GM19035 (cell line): Measurements from ENCODE around the gene CLSTN2.

Source experiments
- ATAC-seq: cut with Tn5 transposase; IDR thresholded peaks from one replicate; pipeline ENCODE4 v1.9.1; 2021; ENCODE audit not compliant: unreplicated experiment

Gene CLSTN2

DNA sequence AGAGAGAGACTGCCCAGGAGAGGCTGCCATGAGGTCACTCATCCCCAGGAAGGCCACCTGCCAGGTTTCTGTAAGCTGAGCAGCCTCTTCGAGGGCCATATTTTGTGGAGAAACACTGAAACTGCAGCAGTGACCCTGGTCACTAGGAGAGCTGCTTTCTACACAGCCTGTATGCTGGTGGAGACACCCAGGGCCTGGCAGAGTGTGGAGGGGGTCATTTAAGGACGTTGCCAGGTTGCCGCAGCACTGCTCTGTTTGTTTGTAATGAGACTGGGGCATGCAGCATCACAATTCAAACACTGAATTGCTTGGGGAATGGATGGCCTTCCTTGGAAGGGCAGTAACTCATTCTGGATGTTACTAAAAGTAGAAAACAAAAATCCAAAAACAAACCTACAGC lies 638.0 kb downstream of the CLSTN2 start:
- ATAC-seq = no peak

DNA sequence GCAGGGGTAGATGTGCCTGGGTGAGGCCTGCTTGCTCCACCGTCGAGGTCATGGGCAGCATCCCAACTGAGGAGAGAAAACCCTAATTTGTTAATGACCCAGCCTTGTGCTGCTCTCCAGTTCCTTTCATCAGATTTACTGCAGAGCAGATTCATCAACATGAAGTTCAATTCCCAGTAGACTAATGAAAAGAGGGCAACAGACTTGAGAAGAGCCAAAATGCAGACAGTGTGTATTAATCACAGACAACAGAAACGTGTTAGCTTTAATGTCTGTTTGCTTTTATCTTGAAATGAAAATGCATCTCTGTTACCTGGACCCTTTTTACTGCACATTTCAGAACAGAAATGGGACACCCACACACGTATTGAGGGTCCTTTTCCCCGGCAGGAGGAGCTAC lies 639.4 kb downstream of the CLSTN2 start:
- no peak for ATAC-seq

DNA sequence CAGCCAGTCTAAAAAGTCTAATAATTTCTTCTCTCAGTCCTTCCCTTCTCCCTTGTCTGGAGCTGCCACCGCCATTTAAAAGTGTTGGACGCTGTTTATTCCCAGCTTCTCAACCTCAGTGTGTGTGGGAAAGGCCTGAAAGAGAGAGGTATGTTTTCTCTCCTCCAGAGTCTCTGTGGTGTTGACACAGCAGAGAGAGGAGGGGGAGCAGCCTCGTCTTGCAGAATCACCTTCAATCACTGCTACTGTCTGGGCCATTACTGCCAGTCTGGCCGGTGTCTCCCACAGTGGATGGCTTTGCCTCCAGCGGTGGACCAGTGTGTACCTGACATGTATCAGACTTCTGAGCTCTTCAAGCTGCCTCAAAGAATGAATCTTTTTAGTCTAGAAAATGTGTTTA lies 641.5 kb downstream of the CLSTN2 start:
- no peak for ATAC-seq

DNA sequence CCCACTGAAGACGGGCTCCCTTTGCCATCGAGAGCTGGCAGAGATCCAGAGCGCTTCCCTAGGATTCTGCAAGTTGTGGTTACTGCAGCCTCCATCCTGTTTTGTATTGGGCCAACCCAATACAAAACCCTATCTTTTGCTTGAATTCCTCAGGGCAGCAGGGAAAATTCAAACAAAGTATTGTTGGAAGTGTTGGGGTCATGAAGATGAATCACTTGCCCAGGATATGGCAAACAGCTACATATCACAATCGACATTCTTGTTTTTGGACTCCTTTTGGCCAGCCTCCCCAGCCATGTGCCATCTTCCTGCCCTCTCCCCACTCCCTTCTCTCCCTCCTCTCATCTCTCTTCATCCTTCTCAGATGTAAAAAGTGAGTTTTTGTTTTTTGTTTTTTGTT lies 642.9 kb downstream of the CLSTN2 start:
- no peak for ATAC-seq

DNA sequence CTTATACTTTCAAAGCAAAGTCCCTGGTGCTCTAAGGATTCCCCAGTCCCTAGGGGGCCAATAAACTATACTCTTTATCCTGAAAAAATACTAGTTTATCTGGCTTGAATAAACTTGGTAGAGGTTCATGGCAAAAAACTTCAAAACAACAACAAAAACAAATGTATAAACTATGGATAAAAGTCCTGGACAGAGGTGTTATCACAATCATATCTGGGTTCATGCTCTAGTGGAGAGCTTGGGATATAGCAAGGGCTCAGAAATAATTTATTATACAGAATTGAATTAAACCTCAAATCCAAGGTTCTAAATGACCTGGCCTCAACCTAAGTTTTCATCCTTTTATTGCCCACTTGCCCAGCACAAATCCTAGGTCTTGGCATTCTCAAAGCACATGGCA lies 644.3 kb downstream of the CLSTN2 start:
- no peak for ATAC-seq

DNA sequence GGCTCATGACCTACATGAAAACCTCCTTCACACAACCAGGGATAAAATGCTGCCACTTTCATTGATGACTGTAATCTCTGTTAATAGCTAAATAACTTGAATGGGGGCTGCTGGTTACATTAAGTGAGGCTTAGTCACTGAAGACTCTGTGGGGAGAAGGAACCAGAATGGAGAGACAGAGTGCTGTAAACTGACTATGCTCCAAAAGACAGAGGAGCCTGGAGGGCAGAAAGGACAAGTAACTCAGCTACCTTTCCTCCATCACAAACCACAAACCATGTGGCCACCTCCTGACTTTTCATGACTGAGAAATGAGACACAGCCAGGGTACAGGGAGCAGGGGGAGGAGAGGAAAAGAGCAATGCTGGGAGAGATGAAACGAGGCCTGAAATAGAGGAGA lies 645.8 kb downstream of the CLSTN2 start:
- no peak for ATAC-seq

DNA sequence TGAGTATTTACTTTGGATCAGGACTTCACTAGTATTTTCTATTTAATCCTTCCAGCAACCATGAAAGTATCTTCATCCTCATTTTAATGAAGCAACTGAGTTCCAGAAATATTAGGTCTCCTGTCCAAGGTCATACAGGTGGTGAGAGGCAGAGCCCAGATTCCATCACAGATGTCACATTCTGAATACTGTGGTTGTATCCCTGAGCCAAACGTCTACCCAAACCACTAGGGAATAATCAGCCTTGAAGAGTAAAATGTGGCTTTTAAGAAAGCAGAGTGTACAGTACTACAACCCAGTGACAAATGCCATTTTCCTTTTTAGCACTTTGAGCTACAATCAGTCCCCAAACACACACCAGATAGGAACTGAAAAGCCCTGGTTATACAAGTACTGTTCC lies 649.6 kb downstream of the CLSTN2 start:
- no peak for ATAC-seq

DNA sequence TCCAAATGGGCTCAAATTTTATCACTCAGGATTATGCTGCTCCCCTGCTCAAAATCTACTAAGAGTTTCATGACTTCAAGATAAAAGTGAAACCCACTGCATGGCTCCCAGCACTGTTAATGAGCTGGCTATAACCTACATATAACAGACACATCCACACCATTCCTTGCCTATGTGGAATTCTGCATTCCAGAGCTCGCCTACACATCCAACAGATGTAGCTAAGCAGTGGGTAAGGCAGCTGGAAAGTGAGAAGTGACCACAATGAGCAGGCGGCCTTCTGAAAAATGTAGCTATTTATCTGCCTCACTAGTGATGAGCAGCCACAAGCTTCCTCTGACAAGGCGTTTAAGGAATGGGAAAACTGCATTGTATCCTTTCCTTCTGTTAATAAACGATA lies 650.8 kb downstream of the CLSTN2 start:
- ATAC-seq = no peak

DNA sequence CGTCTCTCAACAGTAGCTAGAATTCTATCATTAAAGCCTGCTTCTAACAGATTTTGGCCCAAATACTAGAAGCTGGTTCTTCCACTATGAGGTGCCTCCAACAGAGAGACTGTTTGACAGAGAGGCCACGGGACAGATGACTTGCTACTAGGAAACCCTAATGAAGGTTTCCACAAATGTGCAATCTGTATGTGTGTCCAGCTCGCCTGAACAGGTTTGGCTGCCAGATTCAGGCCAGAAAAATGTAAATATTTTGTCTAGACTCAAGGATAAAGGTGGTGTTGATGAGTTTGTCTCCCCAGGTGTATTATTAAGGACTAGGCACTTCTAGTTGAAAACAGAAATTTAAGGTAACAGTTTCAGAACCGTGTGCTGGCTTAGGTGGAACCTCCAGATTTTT lies 651.3 kb downstream of the CLSTN2 start:
- no peak for ATAC-seq

DNA sequence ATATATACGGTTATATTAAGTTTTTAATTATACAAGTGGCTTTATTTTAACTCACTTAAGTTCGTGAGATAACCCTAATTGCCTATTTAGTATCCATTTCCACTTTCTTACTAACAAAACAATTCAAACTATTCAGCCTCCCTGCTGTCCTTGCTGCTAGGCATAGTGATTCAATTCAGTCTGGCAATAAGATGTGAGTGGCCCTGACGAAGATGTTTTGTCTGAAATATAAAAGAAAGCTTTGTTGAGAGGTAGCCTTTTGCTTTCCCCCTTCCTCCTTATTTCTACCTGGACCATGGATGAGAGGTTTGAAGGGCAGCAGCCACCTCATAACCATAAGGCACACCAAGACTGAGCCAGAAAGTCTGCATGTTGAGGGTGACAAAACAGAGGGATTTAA lies 653.6 kb downstream of the CLSTN2 start:
- ATAC-seq = no peak

DNA sequence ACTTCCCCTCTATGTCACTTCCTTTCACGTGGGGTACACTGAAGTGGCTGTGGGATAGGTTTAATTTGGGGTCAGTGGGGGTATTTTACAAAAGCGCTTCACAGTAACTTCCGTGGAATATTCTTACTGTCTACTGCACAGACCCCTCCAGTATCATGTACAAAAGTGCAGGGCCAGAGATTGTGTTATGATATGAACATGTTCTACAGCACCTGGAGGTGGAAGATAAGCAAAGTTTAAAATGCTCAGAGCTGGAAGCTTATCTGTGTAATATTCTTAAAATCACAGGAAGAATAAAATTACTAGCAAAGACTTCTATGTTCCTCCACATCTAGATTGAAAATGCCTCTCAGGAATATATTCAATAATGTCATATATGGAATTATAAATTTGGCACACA lies 658.8 kb downstream of the CLSTN2 start:
- ATAC-seq = no peak

DNA sequence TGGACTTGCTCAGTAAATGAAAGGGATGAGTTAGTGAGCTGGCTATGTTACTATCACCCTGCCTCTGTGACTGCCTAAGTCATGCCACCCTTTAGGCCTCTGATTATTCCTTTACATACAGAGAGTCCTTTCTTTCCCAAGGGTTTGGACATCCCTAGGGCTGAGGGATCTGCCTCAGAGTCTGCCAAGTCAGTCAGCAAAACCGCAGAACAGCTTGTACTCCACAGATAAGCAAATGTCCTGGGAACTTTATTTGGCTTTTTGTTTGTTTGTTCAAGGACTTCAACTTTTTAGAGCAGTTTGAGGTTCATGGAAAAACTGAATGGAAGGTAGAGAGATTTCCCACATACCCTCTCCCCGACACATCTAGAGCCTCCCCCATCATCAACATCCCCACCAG lies 660.3 kb downstream of the CLSTN2 start:
- no peak for ATAC-seq

DNA sequence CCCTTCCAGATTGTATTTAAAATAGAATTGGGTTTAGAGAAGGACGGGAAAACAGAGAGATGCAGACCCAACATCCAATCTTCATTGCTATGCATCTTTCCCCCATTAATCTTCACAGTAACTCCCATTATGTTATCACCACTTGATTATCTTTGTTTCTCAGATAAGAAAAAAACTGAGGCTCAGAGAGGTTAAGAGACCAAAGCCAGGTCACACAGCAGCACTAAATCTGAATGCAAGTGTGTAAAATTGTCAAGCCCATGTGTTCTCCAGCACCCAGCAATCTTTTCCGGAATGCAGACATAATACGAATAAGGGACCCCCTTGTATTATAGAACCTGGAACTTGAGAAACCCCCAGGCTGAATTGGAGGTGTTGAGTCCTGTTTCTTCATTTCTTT lies 662.4 kb downstream of the CLSTN2 start:
- ATAC-seq = no peak

DNA sequence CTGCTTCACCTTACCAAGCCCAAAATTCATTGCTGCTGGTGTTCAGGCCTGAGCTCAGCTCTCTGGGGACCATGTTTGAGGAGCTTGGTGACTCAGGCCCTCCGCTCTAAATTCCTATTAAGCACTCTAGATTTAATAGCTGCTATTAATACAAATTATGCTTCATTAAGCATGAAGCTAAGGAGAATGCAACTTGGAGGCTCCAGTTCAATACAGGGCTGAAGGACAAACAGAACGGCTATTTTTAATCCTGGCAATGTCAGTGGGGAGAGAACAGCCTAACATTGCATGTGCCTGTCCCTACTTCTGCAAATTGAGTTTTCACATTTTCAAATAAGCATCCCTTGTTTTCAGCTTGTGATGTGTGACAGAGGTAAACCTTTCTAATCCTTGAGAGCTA lies 662.8 kb downstream of the CLSTN2 start:
- no peak for ATAC-seq

DNA sequence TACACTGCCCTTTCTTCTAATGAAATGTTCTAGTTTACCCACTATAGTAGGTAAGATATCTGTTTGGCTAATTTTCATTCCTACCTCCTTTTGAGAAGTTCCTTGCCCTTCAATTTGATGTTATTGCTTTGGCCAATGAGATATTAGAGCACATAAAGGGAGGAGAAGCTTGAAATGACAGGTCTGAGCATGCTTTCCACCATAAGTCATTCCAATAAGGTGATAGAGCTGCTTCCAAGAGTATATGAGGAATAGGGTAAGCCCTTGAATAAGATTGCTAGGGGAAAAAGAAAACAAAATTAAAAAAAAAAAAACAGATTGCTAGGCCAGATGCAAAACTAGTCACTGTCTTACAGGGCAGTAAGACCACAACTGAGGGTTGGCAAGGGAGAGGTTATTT lies 664.0 kb downstream of the CLSTN2 start:
- ATAC-seq = no peak

DNA sequence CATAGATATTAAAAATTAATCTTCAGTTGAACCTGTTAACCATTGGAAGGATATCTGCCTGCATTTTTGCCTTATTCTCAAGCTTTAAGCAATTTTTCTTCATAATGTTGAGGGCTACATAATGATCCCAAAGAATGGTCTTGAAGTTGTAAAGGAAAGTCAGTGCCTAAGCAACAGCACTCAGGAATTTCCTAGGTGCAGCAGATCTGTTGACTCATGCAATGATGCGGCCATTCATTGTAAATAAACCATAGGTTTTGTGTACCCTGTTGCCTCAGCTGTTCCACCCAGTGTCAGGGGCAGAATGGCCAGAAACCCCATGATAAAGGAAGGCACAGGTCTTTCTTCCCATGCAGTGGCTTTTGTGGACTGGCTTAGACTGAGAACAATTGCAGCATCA lies 664.5 kb downstream of the CLSTN2 start:
- ATAC-seq = no peak

DNA sequence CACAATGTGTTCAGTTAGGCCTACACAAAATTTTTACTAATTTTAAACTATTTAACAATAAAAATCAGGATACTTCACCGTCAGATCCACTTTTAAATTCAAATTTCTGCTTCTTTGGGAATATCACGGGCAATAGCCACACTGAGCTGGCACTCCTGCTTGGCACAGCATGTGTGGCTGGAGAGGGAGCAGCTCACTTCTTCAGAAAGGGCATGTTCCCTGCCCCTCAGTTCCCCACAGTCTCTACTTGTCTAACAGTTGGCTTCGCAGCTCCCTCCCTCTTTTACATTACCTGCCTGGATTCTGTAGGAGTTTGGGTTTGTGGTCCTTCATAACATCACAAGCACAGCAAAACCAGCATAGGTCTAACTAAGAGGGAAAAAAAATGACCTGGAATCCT lies 666.9 kb downstream of the CLSTN2 start:
- no peak for ATAC-seq

DNA sequence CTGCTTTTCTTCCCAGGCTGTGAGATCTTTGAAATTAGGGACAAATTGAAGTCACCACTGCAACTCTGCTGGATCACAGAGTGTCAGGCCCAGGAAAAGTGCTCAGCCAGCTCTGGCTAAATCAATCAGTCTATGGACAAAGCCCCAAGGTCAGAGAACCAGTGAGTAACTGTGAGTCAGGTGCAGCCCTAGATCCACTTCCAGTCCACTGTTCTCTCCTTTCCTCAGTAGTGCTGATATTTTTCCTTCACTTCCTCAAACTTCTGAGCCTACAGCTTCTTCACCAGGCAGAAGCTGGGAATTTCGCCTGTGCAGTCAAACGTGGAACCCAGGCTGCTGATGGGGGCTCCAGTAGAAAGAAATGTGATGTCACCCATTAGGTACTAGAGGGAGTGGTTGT lies 667.8 kb downstream of the CLSTN2 start:
- ATAC-seq = no peak

DNA sequence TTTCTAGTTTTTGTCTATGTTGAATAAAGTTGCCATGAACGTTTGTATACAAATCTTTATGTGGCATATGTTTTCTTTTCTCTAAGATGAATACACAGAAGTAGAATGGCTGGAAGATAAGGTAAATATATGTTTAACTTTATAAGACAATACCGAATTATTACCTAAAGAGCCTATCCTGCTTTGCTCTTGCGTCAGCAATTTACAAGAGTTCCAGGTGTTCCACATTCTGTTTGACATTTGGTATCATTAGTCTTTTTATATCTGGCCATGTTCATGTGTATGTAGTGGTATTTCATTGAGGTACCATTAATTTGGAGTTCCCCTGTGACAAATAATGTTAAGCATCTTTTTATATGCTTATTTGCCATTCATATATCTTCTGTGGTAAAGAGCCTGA lies 668.8 kb downstream of the CLSTN2 start:
- ATAC-seq = no peak

DNA sequence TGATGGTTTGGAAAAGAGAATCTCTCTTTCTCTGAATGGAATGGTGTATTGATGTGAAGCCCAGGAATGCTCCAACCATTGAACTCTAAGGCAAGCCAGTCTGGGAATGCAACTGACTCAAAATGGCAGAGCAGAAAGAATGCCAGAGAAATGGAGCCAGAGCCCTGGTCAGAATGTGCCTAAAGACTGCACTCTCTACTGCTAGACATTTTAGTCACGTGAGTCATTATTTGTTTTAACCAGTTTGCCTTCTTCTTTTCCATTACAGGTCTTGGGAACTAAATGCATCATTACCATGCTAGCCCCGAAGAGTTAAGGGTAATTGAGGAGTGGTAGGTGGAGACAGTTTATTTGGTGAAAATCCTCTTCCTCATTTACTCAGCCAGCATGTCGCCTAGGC lies 675.6 kb downstream of the CLSTN2 start:
- no peak for ATAC-seq

DNA sequence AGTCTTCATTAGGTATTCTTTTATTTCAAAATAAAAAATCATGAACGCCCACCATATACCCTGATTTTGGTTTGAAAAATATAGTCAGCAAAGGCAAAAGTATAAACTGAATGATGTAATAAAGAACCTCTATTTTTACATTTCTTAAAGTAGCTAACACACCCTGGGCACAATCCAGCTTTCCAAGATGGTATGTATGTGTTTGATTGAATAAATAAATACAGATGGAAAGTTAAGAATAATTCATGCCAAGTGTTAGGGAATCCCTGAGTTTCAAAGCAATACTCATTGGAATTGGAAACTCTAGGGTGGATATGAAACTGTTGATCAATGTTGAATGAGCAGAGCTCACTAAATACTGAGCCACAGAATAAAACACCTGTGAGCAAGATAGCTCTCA lies 679.0 kb downstream of the CLSTN2 start:
- ATAC-seq = no peak

DNA sequence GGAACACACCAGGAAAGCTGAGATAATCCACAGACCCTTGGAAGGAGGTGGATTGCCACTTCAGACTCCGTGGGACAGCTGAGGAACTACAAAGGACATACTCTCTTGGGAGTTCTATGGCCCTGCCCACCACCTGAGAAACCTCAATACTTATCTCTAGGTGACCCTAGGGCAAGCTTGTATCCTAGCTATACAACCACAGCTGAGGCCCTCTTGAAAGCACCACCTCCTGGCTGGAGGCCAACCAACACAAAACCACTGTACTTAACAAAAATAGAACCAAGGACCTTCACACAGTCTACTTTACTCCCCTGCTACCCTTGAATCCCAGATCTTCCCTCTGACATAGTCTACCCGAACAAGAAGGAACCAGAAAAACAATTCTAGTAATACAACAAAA lies 682.1 kb downstream of the CLSTN2 start:
- ATAC-seq = no peak

DNA sequence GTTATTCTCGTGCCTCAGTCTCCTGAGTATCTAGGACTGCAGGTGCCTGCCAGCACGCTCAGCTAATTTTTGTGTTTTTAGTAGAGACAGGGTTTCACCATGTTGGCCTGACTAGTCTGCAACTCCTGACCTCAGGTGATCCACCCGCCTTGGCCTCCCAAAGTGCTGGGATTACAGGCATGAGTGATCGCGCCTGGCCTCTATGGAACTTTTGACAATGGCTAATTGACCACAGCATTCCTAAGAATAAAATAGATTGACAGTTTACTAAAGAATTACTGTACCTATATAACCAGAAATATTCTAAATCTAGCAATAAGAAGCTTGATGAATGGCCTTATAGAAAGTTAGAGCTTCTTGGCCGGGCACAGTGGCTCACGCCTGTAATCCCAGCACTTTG lies 691.9 kb downstream of the CLSTN2 start:
- no peak for ATAC-seq
